GM12873 (cell line): ENCODE measurements around the gene STUM.

Source experiments
- TF ChIP-seq, protein P1 (sequence below): IDR thresholded peaks from 2 replicates; pipeline ENCODE4 v1.5.1; 2012; ENCODE audit warnings: low read depth, mild to moderate bottlenecking, moderate library complexity, low read length, control low read depth; ENCODE audit not compliant: insufficient read depth; ENCODE audit errors: missing control alignments

Gene STUM

DNA sequence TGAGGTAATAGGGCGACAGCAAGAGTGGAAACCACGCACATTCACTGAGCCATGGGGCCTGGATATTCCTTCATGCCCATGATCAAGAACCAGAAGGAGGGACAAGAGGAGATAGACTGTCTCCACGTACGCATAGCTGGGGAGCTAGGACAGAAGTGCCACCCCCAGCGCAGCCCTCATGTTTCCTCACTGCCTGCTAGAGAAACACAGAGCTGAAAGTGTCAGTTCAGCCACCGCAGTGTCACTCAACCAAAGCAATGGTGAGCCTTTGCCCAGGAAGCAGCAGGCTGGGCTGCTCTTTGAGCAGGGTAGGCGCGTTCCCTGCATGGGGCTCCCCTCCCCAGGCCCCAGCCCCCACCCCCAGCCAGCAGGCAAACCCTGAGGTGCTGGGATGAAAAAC, 68.5 kb downstream of the STUM start:
- TF ChIP-seq, protein P1, sequence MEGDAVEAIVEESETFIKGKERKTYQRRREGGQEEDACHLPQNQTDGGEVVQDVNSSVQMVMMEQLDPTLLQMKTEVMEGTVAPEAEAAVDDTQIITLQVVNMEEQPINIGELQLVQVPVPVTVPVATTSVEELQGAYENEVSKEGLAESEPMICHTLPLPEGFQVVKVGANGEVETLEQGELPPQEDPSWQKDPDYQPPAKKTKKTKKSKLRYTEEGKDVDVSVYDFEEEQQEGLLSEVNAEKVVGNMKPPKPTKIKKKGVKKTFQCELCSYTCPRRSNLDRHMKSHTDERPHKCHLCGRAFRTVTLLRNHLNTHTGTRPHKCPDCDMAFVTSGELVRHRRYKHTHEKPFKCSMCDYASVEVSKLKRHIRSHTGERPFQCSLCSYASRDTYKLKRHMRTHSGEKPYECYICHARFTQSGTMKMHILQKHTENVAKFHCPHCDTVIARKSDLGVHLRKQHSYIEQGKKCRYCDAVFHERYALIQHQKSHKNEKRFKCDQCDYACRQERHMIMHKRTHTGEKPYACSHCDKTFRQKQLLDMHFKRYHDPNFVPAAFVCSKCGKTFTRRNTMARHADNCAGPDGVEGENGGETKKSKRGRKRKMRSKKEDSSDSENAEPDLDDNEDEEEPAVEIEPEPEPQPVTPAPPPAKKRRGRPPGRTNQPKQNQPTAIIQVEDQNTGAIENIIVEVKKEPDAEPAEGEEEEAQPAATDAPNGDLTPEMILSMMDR = no peak

DNA sequence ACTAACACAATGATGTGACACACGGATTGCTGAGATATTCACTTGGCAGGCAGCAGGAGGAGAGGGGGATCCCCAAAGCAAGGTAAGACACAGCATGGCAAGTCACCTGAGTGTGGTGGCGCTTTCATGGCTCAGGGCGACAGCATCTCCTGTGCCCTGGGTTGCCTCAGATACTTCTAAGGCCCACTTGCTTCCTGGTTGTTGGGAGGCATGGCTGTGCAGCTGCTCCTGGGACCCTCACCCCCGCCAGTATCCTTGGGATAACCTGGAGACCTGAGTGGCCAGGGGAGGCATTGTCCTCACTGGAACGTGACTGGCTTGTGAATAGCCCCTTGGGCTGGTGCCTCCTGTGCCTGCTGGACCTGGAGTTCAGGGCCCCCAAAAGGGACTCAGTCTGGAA, 69.8 kb downstream of the STUM start:
- TF ChIP-seq, protein P1 = no peak

- TF ChIP-seq, protein P1 = no peak
Measured at GRCh38 chr1:226619031-226619430, 70.5 kb downstream of the STUM start.

DNA sequence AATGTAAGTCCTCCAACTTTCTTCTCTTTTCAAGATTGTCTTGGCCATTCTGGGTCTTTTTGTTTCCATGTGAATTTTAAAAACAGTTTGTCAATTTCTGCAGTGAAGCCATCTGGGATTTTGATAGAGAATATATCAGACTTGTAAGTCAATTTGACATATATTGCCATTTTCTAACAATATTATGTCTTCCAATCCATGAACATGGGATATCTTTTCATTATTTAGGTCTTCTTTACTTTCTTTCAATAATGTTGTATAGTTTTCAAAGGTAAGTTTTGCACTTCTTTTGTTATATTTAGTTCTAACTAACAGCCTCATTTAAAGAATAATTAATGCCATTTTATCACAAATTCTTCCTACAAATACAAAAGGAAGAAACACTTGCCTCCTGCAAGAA, 73.4 kb downstream of the STUM start:
- TF ChIP-seq, protein P1 = no peak

DNA sequence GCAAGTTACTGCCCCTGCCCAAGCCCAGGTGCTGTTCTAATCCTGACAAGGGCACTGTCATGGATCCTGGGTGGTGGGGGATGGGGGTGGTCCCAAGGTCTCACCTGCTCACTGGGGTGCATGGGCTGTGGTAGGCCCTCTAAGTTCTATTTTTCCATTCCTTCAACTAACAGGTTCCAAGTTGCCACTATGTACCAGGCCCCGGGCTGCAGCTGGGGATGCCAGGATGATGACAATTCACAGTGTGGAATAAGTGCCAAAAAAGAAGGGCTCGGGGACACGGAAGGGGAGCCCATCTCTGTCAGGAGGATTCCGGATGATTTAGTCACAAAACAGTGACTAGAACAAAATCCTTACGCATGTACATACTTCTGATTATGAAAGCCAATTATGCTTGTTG, 76.0 kb downstream of the STUM start:
- TF ChIP-seq, protein P1 = no peak

GRCh38 chr1:226625326-226625725, 76.8 kb downstream of the STUM start:
- TF ChIP-seq, protein P1 = no peak

GRCh38 chr1:226625832-226626576, 77.4 kb downstream of the STUM start:
- TF ChIP-seq, protein P1 = no peak
